Subcutaneous abdominal adipose tissue (tissue), 5 donors: ENCODE data around the gene SLC2A5.
"Not testable (repeated sequence)": the region's sequence is repeated elsewhere in the genome, so short reads cannot be mapped to it uniquely, and the experiment has no call there.

Experiments
- H3K27ac ChIP-seq: one replicate; pipeline ENCODE4 v1.7.0; 2013; ENCODE audit warnings: low read depth, mild to moderate bottlenecking, inconsistent platforms, low read length, moderate library complexity
- H3K27me3 ChIP-seq, 5 donors: one replicate each; pipeline ENCODE4 v1.7.0; 2013; ENCODE audit warnings: low read length in 5 of 5, inconsistent platforms in 1 of 5; ENCODE audit not compliant: control insufficient read depth in 5 of 5, insufficient read depth in 4 of 5
- H3K36me3 ChIP-seq, 5 donors: one replicate each; pipeline ENCODE4 v1.7.0; 2013; ENCODE audit warnings: low read length in 5 of 5; ENCODE audit not compliant: control insufficient read depth in 5 of 5, insufficient read depth in 5 of 5
- H3K4me1 ChIP-seq, 5 donors: one replicate each; pipeline ENCODE4 v1.7.0; 2013; ENCODE audit warnings: low read length in 5 of 5, mild to moderate bottlenecking in 3 of 5, moderate library complexity in 1 of 5; ENCODE audit not compliant: control insufficient read depth in 5 of 5, insufficient read depth in 5 of 5
- H3K4me3 ChIP-seq, 5 donors: one replicate each; pipeline ENCODE4 v1.7.0; 2013; ENCODE audit warnings: low read length in 5 of 5, low read depth in 1 of 5
- H3K9ac ChIP-seq, 5 donors: one replicate each; pipeline ENCODE4 v1.7.0; 2013; ENCODE audit warnings: low read length in 5 of 5, mild to moderate bottlenecking in 4 of 5, moderate library complexity in 3 of 5
- H3K9me3 ChIP-seq, 5 donors: one replicate each; pipeline ENCODE4 v1.7.0; 2013; ENCODE audit warnings: low read length in 5 of 5; ENCODE audit not compliant: control insufficient read depth in 5 of 5
- donor health status: healthy.
- donor health status: healthy.
- donor health status: healthy.
- donor health status: healthy.
- donor health status: healthy.

Gene SLC2A5

DNA sequence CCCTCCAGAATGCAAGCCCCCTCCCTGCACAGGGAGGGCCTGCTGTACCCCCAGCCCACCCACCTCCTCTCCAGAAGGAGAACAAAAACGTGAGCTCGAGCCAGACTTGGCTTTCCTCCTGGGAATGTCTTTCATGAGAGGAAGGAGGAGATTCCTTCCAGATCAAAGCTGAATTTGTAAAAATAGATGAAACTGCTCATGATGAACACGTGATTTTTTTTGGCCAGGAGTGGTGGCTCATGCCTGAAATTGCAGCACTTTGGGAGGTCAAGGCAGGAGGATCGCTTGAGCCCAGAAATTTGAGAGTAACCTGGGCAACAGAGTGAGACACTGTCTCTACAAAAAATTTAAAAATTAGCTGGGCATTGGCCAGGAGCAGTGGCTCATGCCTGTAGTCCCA lies 37.7 kb upstream of the SLC2A5 start:
- no peak overlapping the region for H3K27ac ChIP-seq
- peaks cover 0 to 26% (median 21%) of the 10 kb centered on the region in 5 donors for H3K36me3 ChIP-seq

DNA sequence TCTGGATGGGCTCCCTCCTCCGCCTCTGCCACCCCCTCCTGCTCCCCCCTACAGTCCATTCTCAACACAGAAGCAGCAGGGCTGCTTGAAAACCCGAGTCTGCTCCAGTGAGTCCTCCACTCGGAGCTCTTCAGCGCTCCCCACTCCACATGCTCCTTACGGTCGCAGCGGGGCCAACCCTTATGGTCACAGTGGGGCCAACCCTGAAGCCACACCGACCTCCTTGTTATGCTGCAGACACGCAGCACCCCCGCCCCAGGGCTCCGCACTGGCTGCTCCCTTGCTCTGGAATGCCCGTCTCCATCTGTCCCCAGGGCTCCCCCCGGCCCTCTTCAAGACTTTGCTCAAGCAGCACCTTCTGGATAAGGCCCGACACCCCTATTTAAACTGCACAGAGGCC lies 36.9 kb upstream of the SLC2A5 start:
- no peak overlapping the region for H3K9ac ChIP-seq
- no peaks in the 10 kb centered on the region for H3K9me3 ChIP-seq
- no peak overlapping the region for H3K27ac ChIP-seq
- H3K4me3 ChIP-seq: no peak overlapping the region
- peaks cover 0 to 26% (median 21%) of the 10 kb centered on the region in 5 donors for H3K36me3 ChIP-seq
- H3K27me3 ChIP-seq: no peaks in the 10 kb centered on the region
- peaks cover 0 to 7% (median 2%) of the 10 kb centered on the region in 5 donors for H3K4me1 ChIP-seq

More for the DNA sequence above, 37.7 kb upstream of the SLC2A5 start:
- Histone ChIP-seq H3K27me3 (no peaks in the 10 kb centered on the region), H3K4me3 (no peak overlapping the region), H3K4me1 (peaks cover 0 to 7% (median 2%) of the 10 kb centered on the region in 5 donors), H3K9me3 (no peaks in the 10 kb centered on the region), H3K9ac (no peak overlapping the region)

DNA sequence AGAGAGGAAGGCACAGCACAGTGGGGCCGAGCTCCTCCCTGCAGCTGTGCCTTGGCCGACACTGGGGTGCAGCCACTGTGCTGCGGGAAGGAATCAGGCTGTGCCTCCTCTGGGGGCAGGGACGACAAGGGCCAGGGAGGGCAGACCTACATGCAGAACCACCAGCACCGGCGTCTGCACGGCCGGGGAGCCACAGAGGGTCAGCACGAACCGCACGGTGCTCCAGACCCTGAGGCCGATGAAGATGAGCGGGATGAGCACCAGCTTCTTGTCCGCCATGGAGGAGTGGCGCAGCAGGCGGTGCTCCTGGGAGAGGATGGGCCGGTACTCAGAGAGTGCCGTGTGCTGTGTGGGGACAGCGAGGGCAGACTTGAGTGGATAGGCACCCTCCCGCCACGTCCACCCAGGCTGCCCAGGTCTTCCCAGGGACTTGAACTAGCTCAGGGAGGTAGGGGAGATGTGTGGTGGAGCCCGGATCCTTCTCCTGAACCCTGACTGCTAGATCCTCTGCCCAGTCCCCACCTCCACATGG lies 36.0 kb upstream of the SLC2A5 start:
- H3K9ac ChIP-seq: no peak overlapping the region
- H3K4me1 ChIP-seq: peaks cover 0 to 2% (median 0%) of the 10 kb centered on the region in 5 donors
- no peak overlapping the region for H3K27ac ChIP-seq
- no peaks in the 10 kb centered on the region for H3K9me3 ChIP-seq
- peaks cover 0 to 26% (median 21%) of the 10 kb centered on the region in 5 donors for H3K36me3 ChIP-seq
- H3K4me3 ChIP-seq: no peak overlapping the region
- no peaks in the 10 kb centered on the region for H3K27me3 ChIP-seq

DNA sequence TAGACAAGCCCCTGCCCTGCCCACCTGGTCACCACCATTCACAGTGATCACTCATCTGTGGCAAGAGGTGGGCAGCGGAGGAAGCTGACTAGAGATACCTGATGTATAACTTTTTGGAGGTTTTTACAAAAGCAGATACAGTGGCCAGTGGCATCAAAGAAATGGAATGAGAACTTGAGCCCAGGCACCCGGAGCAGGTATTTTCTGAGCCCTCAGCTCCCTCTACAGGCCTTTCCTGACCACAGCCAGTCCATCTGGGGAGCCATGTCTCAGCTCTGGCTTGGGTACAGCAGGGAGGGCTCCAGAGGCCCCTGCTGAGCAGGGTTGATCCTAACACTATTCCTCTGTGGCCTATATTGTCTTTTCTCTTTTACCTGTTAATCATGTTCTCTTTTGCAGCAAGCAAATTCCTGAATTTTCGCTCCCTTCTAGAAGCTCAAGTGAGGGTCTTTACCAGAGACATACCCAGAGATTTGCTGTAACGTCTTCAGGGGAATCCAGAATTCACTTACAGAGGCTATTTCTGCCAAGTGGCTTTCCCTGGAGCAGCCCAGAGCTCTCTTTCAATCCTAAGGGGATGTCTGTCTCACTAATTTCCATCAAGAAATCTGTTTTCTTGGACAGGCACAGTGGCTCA lies 32.2 kb upstream of the SLC2A5 start:
- Histone ChIP-seq H3K27me3 (no peaks in the 10 kb centered on the region), H3K9me3 (no peaks in the 10 kb centered on the region), H3K9ac (no peak overlapping the region), H3K36me3 (peaks cover 0 to 26% (median 18%) of the 10 kb centered on the region in 5 donors), H3K4me3 (no peak overlapping the region), H3K27ac (no peak overlapping the region), H3K4me1 (peaks cover 0 to 10% (median 6%) of the 10 kb centered on the region in 5 donors)

DNA sequence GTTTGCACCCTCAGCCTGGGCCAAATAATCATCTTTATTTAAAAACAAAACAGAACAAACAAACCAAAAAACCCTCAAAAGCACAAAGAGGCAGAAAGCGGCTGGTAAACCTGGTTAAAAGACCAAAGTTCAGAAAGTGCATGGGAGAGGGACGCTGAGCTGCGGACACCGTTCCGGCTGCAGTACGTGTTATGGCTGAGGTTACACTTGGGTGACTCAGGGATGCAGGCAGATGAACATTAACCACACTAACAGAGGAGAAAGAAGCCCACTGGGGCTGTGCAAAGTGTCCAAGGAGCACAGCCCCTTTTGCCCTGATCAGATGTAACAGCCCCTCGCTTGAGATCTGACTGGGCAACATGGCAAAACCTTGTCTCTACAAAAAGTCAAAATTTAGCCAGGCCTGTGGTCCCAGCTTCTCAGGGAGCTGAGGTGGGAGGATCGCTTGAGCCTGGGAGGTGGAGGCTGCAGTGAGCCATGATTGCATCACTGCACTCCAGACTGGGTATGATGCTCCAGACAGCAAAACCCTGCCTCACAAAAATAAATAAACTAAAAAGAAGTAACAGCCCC lies 31.1 kb upstream of the SLC2A5 start:
- no peaks in the 10 kb centered on the region for H3K9me3 ChIP-seq
- no peak overlapping the region for H3K4me3 ChIP-seq
- no peak overlapping the region for H3K9ac ChIP-seq
- no peaks in the 10 kb centered on the region for H3K27me3 ChIP-seq
- H3K36me3 ChIP-seq: peaks cover 0 to 25% (median 17%) of the 10 kb centered on the region in 5 donors
- peaks cover 0 to 10% (median 6%) of the 10 kb centered on the region in 5 donors for H3K4me1 ChIP-seq
- no peak overlapping the region for H3K27ac ChIP-seq

DNA sequence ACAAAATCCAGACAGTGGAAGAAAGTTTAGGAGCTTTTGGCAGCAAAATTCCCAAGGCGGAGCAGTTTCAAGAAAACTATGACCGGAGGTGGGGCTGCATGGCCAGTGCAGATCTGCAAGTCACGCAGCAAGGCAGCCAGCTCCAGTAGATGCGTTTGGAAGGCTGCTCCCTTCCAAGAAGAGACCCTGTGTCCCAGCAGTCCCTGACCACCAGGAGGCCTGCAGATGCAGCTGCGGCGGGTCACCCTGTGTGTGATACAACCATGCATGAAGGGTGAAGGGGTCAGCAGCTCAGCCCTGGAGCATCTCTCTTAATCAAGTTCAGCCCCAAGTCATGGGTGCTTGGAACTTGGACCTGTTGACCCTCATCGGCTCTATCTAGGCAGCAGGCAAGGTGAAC lies 30.1 kb upstream of the SLC2A5 start:
- Histone ChIP-seq H3K27ac (no peak overlapping the region), H3K9ac (no peak overlapping the region), H3K4me3 (no peak overlapping the region), H3K36me3 (peaks cover 0 to 19% (median 12%) of the 10 kb centered on the region in 5 donors), H3K4me1 (peaks cover 0 to 10% (median 6%) of the 10 kb centered on the region in 5 donors), H3K9me3 (no peaks in the 10 kb centered on the region), H3K27me3 (no peaks in the 10 kb centered on the region)

DNA sequence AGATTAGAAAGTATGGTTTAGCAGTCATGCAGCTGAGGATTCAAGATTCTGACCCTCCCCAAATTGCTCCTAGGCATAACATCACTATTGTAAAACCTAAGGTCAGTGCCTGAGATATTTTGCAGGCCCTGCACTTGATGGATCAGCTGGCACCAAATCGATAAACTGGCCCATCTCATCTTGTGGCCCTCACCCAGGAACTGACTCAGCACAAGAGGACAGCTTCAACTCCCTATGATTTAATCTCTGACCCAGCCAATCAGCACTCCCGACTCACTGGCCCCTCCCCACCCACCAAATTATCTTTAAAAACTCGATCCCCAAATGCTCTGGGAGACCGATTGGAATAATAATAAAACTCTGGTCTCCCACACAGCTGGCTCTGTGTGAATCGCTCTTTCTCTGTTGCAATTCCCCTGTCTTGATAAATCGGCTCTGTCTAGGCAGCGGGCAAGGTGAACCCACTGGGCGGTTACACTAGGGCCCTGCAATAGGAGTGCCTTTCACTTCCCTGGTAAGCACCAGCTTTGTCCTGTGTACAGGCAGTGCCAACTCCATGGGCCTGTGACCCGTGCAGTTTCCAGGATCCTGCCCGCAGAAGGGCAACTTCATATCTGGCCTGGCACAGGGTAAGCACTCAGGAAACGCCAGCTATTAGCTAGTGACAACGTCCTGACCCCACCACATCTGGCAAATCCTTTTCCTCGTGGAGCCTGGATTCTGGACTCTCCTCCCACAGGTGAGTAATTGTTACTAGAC lies 28.7 kb upstream of the SLC2A5 start:
- H3K9ac ChIP-seq: no peak overlapping the region
- no peak overlapping the region for H3K27ac ChIP-seq

DNA sequence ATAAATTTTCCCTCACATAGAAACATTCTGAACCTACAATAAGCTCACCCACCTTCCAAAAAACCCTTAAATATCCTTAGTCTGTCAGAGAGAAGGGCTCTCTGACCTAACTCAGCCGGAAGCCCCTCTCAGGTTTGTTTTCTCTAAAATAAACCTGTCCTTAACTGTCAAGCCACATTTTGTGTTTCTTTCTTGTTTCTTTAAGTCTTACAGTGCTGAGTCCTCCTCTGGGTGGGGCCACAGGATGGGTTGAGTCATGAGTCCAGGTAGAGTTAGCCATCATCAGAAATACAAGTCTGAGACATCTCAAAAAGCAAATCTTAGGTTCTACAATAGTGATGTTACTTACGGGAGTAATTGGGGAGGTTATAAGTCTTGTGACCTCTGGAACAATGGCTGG lies 26.4 kb upstream of the SLC2A5 start:
- Histone ChIP-seq H3K27ac (no peak overlapping the region), H3K27me3 (no peaks in the 10 kb centered on the region), H3K4me3 (no peak overlapping the region), H3K4me1 (peaks cover 0 to 10% (median 6%) of the 10 kb centered on the region in 5 donors), H3K36me3 (no peaks in the 10 kb centered on the region), H3K9ac (no peak overlapping the region), H3K9me3 (no peaks in the 10 kb centered on the region)

More for the DNA sequence above, 28.7 kb upstream of the SLC2A5 start:
- H3K9me3 ChIP-seq: no peaks in the 10 kb centered on the region
- H3K27me3 ChIP-seq: no peaks in the 10 kb centered on the region
- peaks cover 0 to 10% (median 6%) of the 10 kb centered on the region in 5 donors for H3K4me1 ChIP-seq
- H3K36me3 ChIP-seq: peaks cover 0 to 6% (median 0%) of the 10 kb centered on the region in 5 donors
- no peak overlapping the region for H3K4me3 ChIP-seq

DNA sequence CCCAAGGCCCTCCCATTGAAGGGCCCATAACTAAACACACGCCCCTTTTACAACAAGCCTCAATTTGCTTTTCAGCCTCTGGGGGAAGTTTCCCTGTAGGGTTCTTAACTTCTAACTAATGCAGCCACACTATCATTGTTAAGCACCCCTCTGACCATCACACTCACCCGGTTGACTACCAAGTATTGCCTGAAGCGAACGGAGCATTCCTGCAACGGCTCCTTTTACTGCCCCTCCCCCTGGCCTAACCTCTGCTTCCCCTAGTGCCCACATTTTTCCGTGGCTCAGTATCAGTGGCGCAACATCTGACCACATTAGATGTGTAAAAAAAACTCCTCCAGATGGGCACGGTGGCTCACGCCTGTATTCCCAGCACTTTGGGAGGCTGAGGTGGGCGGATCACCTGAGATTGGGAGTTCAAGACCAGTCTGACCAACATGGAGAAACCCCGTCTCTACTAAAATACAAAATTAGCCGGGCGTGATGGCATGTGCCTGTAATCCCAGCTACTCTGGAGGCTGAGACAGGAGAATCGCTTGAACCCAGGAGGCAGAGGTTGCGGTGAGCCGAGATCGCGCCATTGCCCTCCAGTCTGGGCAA lies 24.7 kb upstream of the SLC2A5 start:
- H3K9ac ChIP-seq, H3K27me3 ChIP-seq, H3K4me3 ChIP-seq, H3K36me3 ChIP-seq, H3K4me1 ChIP-seq, H3K9me3 ChIP-seq, H3K27ac ChIP-seq: not testable (repeated sequence)
